ENCODE data around the gene TXNRD2. TPM values are rescaled to one million over a fixed set of nuclear protein-coding genes. Genes with fewer than 3 reads are reported as not detected.

TXNRD2 gene
- total RNA-seq, 4 donors from 2014 or later = 12.1 to 28.9 (median 21.6) TPM

GRCh38 chr22:19963863-19964642, 22.4 kb upstream of the TXNRD2 start:
- no peaks in the 10 kb centered on the region for H3K27me3 ChIP-seq
- DNase-seq = no peak
- peak overlapping the region in 3 of 4 donors; percentile 86 to 89 (median 86) for H3K27ac ChIP-seq
- 87% methylated on average over 12 of the region's 12 CpGs; no CpG with 5 or more reads in 1 of the 2 donors for WGBS, 2 donors (ENCODE audit: low coverage in 1 of 2)
- H3K36me3 ChIP-seq = no peaks in the 10 kb centered on the region
- peak overlapping the region in 1 of 4 donors; percentile 28 for H3K4me3 ChIP-seq
- no peak for TF ChIP-seq POLR2A (IDR thresholded peaks at IDR 0.05)
- TF ChIP-seq POLR2AphosphoS5 (IDR thresholded peaks at IDR 0.05) = no peak
- no peak for TF ChIP-seq EP300 (IDR thresholded peaks at IDR 0.05; ENCODE audit: low read depth)
- TF ChIP-seq CTCF (IDR thresholded peaks at IDR 0.05) = no peak
- in situ Hi-C loops (cut with MboI; ENCODE audit: low pct_ligation_motif_present in 1 of 4, low pct_unique_long_range_greater_than_20kb in 1 of 4, low sequenced_read_pairs in 3 of 4) = loop anchor here in 1 of 4 donors (10.0 kb wide), 1 partner anchor 61 kb away; the partner anchor contains the start of gene TANGO2
- no peaks in the 10 kb centered on the region for H3K9me3 ChIP-seq
- peaks cover 15 to 33% (median 29%) of the 10 kb centered on the region in 4 donors for H3K4me1 ChIP-seq
- intact Hi-C loops (cut with DNase I; ENCODE audit: low total_unique reads) = no loop called here

GRCh38 chr22:19962909-19963806, 21.5 kb upstream of the TXNRD2 start:
- peaks cover 15 to 36% (median 33%) of the 10 kb centered on the region in 4 donors for H3K4me1 ChIP-seq
- in situ Hi-C loops (cut with MboI; ENCODE audit: low pct_ligation_motif_present in 1 of 4, low pct_unique_long_range_greater_than_20kb in 1 of 4, low sequenced_read_pairs in 3 of 4) = loop anchor here in 1 of 4 donors (10.0 kb wide), 1 partner anchor 62 kb away; the partner anchor contains the start of gene TANGO2
- intact Hi-C loops (cut with DNase I; ENCODE audit: low total_unique reads) = no loop called here
- H3K4me3 ChIP-seq = peak overlapping the region in 3 of 4 donors; percentile 23 to 43 (median 28)
- peak overlapping the region; percentile 86 to 89 (median 86) for H3K27ac ChIP-seq
- peak; percentile 93 for DNase-seq
- no peaks in the 10 kb centered on the region for H3K36me3 ChIP-seq
- peak; percentile 36 for TF ChIP-seq EP300 (IDR thresholded peaks at IDR 0.05; ENCODE audit: low read depth)
- TF ChIP-seq POLR2AphosphoS5 (IDR thresholded peaks at IDR 0.05) = peak; percentile 19 to 76 (median 59)
- TF ChIP-seq CTCF (IDR thresholded peaks at IDR 0.05) = no peak
- peak; percentile 37 for TF ChIP-seq POLR2A (IDR thresholded peaks at IDR 0.05)
- no peaks in the 10 kb centered on the region for H3K9me3 ChIP-seq
- H3K27me3 ChIP-seq = no peaks in the 10 kb centered on the region
- 41 to 60% methylated on average over 5 to 29 of the region's 30 CpGs for WGBS, 2 donors (ENCODE audit: low coverage in 1 of 2)

GRCh38 chr22:19962246-19962908, 20.8 kb upstream of the TXNRD2 start:
- H3K27ac ChIP-seq = peak overlapping the region; percentile 86 to 89 (median 86)
- WGBS, 2 donors (ENCODE audit: low coverage in 1 of 2) = 45% methylated on average over 21 of the region's 22 CpGs; no CpG with 5 or more reads in 1 of the 2 donors
- no peaks in the 10 kb centered on the region for H3K36me3 ChIP-seq
- H3K4me3 ChIP-seq = peak overlapping the region in 3 of 4 donors; percentile 9 to 43 (median 28)
- no peaks in the 10 kb centered on the region for H3K9me3 ChIP-seq
- in situ Hi-C loops (cut with MboI; ENCODE audit: low pct_ligation_motif_present in 1 of 4, low pct_unique_long_range_greater_than_20kb in 1 of 4, low sequenced_read_pairs in 3 of 4) = loop anchor here in 1 of 4 donors (10.0 kb wide), 1 partner anchor 62 kb away; the partner anchor contains the start of gene TANGO2
- H3K27me3 ChIP-seq = no peaks in the 10 kb centered on the region
- peak; percentile 88 for DNase-seq
- H3K4me1 ChIP-seq = peaks cover 15 to 36% (median 33%) of the 10 kb centered on the region in 4 donors
- peak; percentile 49 to 83 (median 64) for TF ChIP-seq CTCF (IDR thresholded peaks at IDR 0.05)
- peak; percentile 4 for TF ChIP-seq POLR2A (IDR thresholded peaks at IDR 0.05)
- no peak for TF ChIP-seq EP300 (IDR thresholded peaks at IDR 0.05; ENCODE audit: low read depth)
- TF ChIP-seq POLR2AphosphoS5 (IDR thresholded peaks at IDR 0.05) = peak; percentile 30 to 60 (median 38)
- intact Hi-C loops (cut with DNase I; ENCODE audit: low total_unique reads) = no loop called here
